Tongue (tissue), 2 donors: ENCODE results near the gene SMYD2. TPM values are rescaled to one million over a fixed set of nuclear protein-coding genes. Genes with fewer than 3 reads are reported as not detected.
A peak's percentile ranks its signal among the peaks of the same experiment; 100 is the strongest.
"Not testable (repeated sequence)": the region's sequence is repeated elsewhere in the genome, so short reads cannot be mapped to it uniquely, and the experiment has no call there.

Experiments used
- DNase-seq: peaks from one replicate; pipeline ENCODE4 v3.0.0-alpha.2; 2015
- total RNA-seq: library from RNA; depleted of rRNA; stranded (reverse); fragments of >200 nt; gene quantifications from one replicate; pipeline ENCODE4 v1.2.3, GENCODE V29; 2014

SMYD2 gene
- total RNA-seq, 1 donor from 2014 or later, result 29.3 TPM

DNA sequence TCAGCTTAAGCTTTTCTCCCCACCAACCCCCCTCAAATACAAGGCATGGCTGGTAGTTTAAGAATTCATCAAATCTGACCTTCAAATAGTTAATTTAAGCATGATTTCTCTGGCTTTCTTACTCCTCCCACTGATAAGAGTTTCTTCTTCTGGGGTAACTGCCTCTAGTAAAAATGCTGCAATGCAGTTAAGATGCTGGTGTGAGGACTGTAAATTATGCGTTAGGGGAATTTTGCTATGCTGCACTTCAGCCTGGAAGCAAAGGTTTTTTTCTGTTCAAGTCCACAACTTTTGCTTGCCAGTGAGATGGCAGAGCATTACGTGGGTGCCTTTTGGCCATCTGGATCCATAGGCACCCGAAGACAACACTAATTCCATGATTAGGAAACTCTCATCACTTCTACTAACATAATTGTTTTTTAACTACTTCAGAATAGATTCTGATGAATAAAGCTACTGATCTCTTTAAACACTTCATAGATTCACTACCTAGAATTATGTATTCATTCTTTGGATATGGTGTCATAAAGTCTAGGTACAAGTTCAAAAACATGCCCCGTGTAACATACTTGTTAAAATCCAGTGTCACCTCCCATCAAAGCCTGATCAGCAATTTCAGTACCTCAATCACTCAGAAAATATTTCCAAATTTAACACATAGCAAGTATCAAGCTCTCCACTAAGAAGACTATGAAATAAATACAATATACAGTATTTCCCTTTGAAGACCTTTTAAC is 8.8 kb upstream of the SMYD2 start:
- DNase-seq, result no peak

DNA sequence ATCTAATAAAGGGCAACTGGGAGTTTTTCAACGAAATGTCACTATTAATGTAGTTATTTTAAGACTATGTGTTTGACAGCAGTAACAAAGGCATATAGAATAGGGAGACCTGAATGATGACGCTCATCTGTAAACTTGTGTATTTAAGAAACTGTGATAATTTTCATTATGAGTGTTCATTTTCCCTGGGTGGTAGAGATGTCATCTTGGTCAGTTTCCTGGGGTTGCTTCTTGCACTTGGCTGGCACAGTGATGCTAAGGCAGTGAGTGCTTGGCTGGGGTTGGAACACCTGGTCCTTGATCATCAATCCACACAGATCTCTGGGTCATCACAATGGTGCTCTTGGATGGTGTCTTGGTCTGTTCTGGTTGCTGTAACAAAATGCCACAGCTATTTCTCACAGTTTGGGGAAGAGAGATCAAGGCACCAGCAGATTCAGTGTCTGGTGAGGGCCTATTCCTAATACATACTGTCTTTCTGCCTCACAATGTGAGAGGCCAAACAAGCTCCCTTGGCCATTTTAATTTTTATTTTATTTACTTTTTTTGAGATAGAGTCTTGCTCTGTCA is 7.9 kb upstream of the SMYD2 start:
- no peak for DNase-seq

- not testable (repeated sequence) for DNase-seq
These were observed 5.3 kb upstream of the SMYD2 start for GRCh38 chr1:214275700-214276099.

DNA sequence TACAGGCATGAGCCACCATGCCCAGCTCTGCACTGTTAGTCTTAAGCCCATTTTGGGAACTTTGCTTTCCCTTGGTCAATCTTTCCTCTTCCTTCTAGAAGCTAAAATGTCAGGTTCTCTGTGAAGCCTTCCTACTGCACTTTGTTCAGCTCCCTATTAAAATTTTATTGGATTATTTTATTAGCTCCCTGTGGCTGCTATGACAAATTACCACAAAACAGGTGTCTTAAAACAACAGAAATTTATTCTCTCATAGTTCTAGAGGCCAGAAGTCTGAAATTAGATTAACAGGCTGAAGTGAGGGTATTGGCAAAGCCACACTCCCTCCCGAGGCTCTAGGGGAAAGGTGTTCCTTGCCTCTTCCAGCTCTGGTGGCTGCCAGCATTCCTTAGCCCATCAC is 4.2 kb upstream of the SMYD2 start:
- DNase-seq, result no peak

- no peak for DNase-seq
These were observed 3.0 kb upstream of the SMYD2 start for GRCh38 chr1:214277704-214278635.

DNA sequence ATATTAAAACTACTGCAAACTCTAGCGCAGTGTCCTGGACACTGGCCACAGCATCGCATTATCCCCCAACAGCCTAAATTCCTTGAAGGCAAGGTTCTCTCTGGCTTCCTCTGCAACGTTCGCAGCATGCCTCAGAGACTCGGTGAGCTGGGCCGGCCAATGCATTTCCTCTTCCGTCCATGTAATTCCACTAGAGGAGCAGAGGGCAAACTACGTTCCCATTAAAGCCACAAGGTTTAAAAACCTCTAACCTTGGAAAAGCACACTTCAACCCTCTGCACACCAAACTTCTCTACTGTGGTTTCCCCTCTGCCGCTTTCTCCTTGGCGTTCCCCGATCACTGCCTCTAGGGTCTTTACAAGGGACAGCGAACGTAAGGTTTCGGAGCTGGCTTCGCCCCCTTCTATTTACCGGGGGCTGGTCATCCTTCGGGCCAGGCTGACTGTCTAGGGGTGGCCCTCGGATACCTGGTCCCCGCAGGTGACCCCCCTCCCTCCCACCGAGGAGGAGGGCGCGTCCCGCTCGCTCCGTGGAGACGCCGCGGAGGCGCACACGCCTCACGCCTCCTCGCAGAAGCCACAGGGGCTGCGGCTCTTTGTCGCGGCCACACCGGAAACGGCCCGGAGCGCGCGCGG is 456 bp upstream of the SMYD2 start:
- peak; percentile 62 for DNase-seq

- peak; percentile 54 for DNase-seq
These were observed 1.0 kb downstream of the SMYD2 start for GRCh38 chr1:214281720-214282629.

DNA sequence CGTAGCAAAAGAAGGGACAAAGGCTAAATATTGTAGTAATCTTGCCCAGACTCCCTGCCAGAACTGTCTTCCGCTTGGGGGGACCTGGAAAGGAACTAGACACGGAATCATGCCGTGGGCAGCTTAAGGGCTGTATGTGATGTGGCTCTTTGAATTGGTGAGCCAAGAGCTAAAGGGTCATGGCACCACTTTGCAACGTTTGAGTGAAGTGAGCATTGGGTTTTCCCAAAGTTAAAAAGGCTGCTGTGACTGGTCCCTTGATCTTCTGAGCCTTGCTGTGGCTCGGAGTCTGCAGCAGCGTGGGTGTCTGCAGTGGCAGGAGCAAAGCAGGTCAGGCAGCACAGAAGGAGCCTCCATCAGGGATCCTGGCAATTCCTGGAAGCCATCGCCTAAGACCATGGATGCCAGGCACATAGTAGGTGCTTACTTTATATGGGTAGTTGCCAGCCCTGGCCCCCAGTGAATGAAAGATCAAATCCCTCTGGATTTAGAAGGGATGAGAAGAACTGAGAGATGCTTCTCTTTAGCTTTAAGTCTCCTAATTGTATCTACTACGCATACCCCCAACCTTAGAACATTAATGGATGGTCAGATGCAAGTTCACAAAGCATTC is 1.8 kb downstream of the SMYD2 start:
- DNase-seq, result no peak

GRCh38 chr1:214285610-214286440 is 4.9 kb downstream of the SMYD2 start:
- no peak for DNase-seq

DNA sequence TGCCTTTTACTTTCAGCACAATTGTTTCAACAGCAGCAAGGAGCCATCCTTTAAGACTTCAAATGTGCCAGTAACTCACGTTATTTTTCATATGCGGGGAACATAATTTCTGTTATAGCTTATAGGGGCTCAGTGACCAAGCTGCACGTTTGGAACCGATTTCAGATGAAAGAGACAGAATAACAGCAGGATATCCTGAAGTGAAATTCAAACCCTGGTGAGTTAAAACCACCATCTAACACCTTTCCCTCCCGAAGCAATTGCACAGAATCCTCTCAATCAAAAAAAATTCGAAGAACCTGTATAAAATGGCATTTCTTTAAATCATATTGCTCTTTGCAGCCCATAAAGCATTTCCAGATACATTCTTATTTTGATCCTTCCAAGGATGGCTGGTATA is 6.9 kb downstream of the SMYD2 start:
- DNase-seq, result no peak

DNA sequence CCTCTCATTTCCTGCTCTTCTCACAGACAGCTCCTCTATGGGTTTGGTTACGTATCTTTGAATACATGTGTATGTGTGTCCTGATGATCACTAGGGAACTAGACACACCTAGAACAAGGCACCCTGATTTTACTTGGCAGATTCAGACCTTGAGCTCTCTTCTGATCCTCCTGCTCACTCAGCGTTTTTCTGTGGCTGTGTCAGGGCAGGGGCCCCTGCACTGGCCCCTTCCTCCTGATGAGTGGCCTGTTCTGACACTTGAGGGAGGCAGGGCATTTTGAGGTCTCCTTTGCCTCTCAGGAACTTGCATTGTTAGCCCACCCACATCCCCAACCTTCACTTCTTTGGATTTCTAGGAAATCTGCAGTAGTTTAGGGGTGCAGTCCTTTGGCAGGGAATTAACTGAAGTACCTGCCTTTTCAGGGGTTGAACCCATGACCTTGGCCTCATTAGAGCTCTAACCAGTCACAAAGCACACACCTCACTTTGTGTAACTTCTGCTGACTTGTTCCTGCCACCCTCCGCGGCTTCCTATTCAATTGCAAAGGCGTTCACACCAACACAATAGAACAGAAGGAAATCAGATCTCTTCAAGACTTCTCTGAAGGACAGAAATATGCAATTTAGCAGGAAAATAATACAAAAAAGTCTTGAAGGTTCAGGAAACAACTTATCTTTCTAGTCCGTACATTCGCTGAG is 8.8 kb downstream of the SMYD2 start:
- no peak for DNase-seq

GRCh38 chr1:214290424-214291037 is 9.6 kb downstream of the SMYD2 start:
- no peak for DNase-seq

DNA sequence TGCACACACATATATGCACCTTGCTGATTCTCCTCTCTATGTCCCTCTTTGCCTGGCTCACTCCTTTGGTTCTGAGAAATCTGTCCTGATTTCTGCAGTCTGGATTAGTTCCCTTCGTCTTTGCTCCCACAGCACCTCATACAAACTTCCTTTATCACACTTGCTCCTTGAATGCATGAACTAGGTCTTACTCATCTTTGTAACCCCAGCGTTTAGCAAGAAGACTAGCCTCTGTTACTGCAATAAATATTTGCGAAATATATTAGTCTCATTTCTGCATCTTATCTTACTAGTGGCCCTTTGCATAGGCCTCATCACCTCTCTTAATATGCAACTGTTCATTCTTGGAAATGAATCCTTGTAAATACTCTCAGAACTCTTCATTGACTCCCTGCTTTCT is 11.4 kb downstream of the SMYD2 start:
- DNase-seq, result no peak

DNA sequence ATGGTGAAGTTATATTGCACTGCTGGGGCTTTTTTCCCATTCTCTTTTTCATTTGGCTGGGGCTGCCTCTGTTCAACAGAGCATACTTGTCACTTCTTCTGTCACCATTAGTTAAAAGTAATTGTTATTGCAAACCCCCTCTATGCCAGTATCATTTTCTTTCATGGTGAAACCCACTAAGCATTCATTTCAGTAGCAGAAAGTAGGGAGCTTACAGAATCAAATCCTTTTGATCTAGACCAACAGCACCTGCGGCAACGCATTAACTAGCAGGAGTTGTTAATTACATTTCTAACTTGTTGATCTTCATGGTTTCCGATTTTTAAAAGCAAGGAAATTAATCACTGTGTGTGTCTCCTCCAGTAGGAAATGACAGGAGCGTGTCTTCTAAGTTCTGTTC is 15.0 kb downstream of the SMYD2 start:
- DNase-seq, result no peak

DNA sequence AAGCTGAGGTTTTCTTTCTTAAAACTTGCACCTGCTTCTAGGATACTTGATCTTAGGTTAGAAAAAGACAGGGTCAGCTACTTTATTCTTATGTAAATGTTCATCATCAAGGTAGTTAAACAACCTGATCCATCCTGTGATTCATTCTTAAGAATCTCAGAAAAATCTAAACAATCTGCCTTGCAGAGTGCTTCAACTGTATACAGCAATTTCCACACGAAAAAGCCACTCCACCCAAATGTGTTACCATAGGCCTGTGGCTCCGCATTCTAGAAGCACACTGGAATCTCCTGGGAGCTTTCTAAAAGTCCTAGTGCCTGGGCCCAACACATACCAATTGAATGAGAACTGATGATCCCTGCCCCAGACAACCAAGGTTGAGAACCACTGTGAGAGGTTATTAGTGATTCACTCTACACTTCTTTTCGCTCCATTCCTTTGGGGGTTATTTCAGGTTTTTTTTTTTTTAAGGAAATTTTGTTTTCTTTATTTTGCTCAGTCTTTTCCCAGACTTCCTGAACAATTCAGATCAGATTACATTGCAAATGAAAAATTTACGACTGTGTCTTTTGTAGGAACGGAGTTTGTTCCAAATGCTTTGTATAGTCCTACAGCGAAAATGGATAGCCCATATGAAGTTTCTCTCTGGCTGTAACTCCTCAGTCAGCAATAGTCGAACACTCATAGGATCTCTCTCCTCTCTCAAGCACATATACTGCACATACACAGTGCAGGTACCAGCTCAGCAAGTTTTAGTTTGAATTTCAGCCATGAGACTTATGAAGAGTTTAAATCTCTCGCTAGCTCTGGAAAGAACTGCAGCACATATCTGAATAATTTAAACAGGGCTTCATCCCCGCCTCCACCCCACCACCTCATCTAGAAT is 16.1 kb downstream of the SMYD2 start:
- no peak for DNase-seq

DNA sequence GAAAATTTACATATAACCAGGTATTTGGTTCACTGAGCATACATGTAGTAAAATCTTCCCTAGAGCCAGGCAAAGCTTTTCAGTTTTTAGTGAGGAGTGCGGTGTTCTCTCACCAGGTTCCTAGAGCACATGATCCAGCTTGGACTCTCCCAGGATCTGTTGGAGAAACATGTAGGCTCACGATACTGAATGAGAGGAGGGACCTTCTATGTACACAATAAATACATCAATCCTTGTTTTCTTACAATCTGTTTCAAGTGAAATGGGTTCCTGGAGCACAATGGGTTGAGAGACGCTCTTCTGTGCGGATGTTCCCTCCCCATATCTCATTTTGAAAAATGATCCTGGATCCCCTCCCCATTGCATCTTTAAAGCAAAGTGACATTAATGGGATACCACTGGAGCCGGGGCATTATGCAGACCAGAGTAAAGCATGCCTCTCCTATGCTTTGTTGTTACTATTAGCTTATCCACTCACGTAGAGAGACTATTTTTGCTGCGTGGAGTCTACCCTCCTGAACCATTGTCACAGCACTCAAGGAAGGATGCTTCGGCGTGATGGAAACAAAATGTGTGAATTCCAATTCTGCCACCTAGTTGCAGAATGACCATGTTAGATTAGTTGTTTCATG is 19.3 kb downstream of the SMYD2 start:
- DNase-seq, result no peak

- DNase-seq, result no peak
These were observed 20.6 kb downstream of the SMYD2 start for GRCh38 chr1:214301526-214301925.
